Naive thymus-derived CD4-positive, alpha-beta T cell (primary cell): Measurements from ENCODE around the gene ATP11A. TPM values are rescaled to one million over a fixed set of nuclear protein-coding genes. Genes with fewer than 3 reads are reported as not detected.

ENCODE experiments used
- ATAC-seq: fragments of 150-1000 bp; cut with Tn5 transposase; 2 replicates; pipeline ENCODE4 v1.10.0; 2021; ENCODE audit warnings: mild to moderate bottlenecking, moderate library complexity
- CTCF ChIA-PET: fragments of 350-600 bp; sonication (Branson Sonifier 250); formaldehyde crosslinking; loops from one replicate; lab custom pipeline; 2021; ENCODE audit warnings: antibody characterized with exemption; lab: Charles Lee
- POLR2A ChIA-PET: fragments of 350-600 bp; sonication (Branson Sonifier 250); formaldehyde crosslinking; loops from one replicate; lab custom pipeline; 2021; ENCODE audit warnings: antibody characterized with exemption, inconsistent platforms; lab: Charles Lee
- DNase-seq, 9 donors: peaks; one replicate each; pipeline versions ENCODE4 v3.0.0 to v3.0.0-alpha.2; 2020 to 2022; ENCODE audit warnings: mixed read lengths in 1 of 9
- H3K27ac ChIP-seq: one replicate; pipeline ENCODE4 v1.7.0; 2013; ENCODE audit warnings: mild to moderate bottlenecking, low read depth, low read length, moderate library complexity
- H3K27me3 ChIP-seq, 2 donors: one replicate each; pipeline ENCODE4 v1.7.0; 2013; ENCODE audit warnings: low read length in 2 of 2, mild to moderate bottlenecking in 2 of 2, moderate library complexity in 2 of 2; ENCODE audit not compliant: control insufficient read depth in 2 of 2, insufficient read depth in 2 of 2
- H3K36me3 ChIP-seq, 3 experiments: 1 replicate in 2 of 3; 2 replicates in 1 of 3; pipeline ENCODE4 v1.7.0; 2013; ENCODE audit warnings: low read length in 3 of 3, mild to moderate bottlenecking in 3 of 3, moderate library complexity in 1 of 3; ENCODE audit not compliant: insufficient read depth in 3 of 3, control insufficient read depth in 2 of 3
- H3K4me1 ChIP-seq, 2 donors: one replicate each; pipeline ENCODE4 v1.7.0; 2013; ENCODE audit warnings: low read length in 2 of 2, mild to moderate bottlenecking in 2 of 2, moderate library complexity in 1 of 2; ENCODE audit not compliant: control insufficient read depth in 2 of 2, insufficient read depth in 2 of 2
- H3K4me3 ChIP-seq: 2 replicates; pipeline ENCODE4 v1.7.0; 2013; ENCODE audit warnings: mild to moderate bottlenecking, low read length
- H3K9me3 ChIP-seq, 3 experiments: 1 replicate in 2 of 3; 2 replicates in 1 of 3; pipeline ENCODE4 v1.7.0; 2013; ENCODE audit warnings: low read length in 3 of 3; ENCODE audit not compliant: control insufficient read depth in 2 of 3
- H3K27ac Mint-ChIP-seq, 9 donors: one replicate each; pipeline ENCODE4 v1.8.0; 2020 to 2022; ENCODE audit warnings: mixed read lengths in 9 of 9, mild to moderate bottlenecking in 8 of 9, moderate library complexity in 5 of 9, inconsistent platforms in 2 of 9
- H3K27me3 Mint-ChIP-seq, 5 donors: one replicate each; pipeline ENCODE4 v1.8.0; 2021 to 2022; ENCODE audit warnings: mixed read lengths in 5 of 5, mild to moderate bottlenecking in 1 of 5
- H3K36me3 Mint-ChIP-seq, 5 donors: one replicate each; pipeline ENCODE4 v1.8.0; 2020 to 2022; ENCODE audit warnings: mixed read lengths in 5 of 5, mild to moderate bottlenecking in 3 of 5, inconsistent platforms in 1 of 5
- H3K4me1 Mint-ChIP-seq, 7 donors: one replicate each; pipeline ENCODE4 v1.8.0; 2020 to 2022; ENCODE audit warnings: mixed read lengths in 7 of 7, mild to moderate bottlenecking in 3 of 7, inconsistent platforms in 1 of 7
- H3K4me3 Mint-ChIP-seq, 10 donors: one replicate each; pipeline ENCODE4 v1.8.0; 2020 to 2022; ENCODE audit warnings: mild to moderate bottlenecking in 10 of 10, mixed read lengths in 10 of 10, moderate library complexity in 6 of 10, inconsistent platforms in 2 of 10
- H3K9me3 Mint-ChIP-seq, 11 donors: one replicate each; pipeline ENCODE4 v1.8.0; 2020 to 2022; ENCODE audit warnings: mixed read lengths in 11 of 11, mild to moderate bottlenecking in 4 of 11, inconsistent platforms in 1 of 11, moderate library complexity in 1 of 11
- intact Hi-C, 2 donors: fragments of 100-400 bp; cut with micrococcal nuclease; formaldehyde crosslinking; loops; one replicate each; pipeline ENCODE4 v1.15.1; 2023
- polyA plus RNA-seq, 2 donors: library from polyadenylated mRNA; unstranded; fragments of 300-500 nt; fragmentation: Illumina TruSeq; gene quantifications; one replicate each; pipeline ENCODE4 v1.2.3, GENCODE V29; 2021
- total RNA-seq, 6 experiments: library from RNA in 5 of 6; stranded (reverse) in 5 of 6; gene quantifications; 1 replicate in 5 of 6; 2 replicates in 1 of 6; pipeline ENCODE4 v1.2.3 and lab custom pipeline; 2021 to 2026

Gene ATP11A
- total and polyA plus RNA-seq, 7 experiments from 2014 or later = 4.3 to 111 (median 58.5) TPM

- peaks cover 5 to 8% of the 10 kb centered on the region in 2 donors for H3K27me3 ChIP-seq
Measured at GRCh38 chr13:112933649-112934048, 243.8 kb downstream of the ATP11A start.

GRCh38 chr13:112934078-112934477 is 244.2 kb downstream of the ATP11A start:
- peaks cover 5 to 8% of the 10 kb centered on the region in 2 donors for H3K27me3 ChIP-seq
- no peaks in the 10 kb centered on the region for H3K36me3 ChIP-seq
- ChIA-PET CTCF (no interaction called here), POLR2A (no interaction called here)
- no peak for ATAC-seq
- H3K9me3 ChIP-seq = peaks cover 0 to 3% (median 0%) of the 10 kb centered on the region in 3 experiments
- Mint-ChIP-seq H3K27ac (no peak overlapping the region), H3K9me3 (peaks cover 0 to 5% (median 0%) of the 10 kb centered on the region in 11 donors), H3K36me3 (no peaks in the 10 kb centered on the region), H3K27me3 (peaks cover 6 to 45% (median 26%) of the 10 kb centered on the region in 5 donors), H3K4me3 (no peak overlapping the region), H3K4me1 (peaks cover 4 to 19% (median 9%) of the 10 kb centered on the region in 7 donors)
- no peaks in the 10 kb centered on the region for H3K4me1 ChIP-seq
- H3K4me3 ChIP-seq = no peak overlapping the region
- H3K27ac ChIP-seq = no peak overlapping the region
- no peak for DNase-seq
- intact Hi-C loops = no loop called here

More at GRCh38 chr13:112933649-112934048, 243.8 kb downstream of the ATP11A start:
- Histone ChIP-seq H3K9me3 (peaks cover 0 to 3% (median 0%) of the 10 kb centered on the region in 3 experiments), H3K27ac (no peak overlapping the region), H3K36me3 (no peaks in the 10 kb centered on the region), H3K4me3 (no peak overlapping the region), H3K4me1 (no peaks in the 10 kb centered on the region)
- Mint-ChIP-seq H3K36me3 (no peaks in the 10 kb centered on the region), H3K27me3 (peaks cover 6 to 48% (median 28%) of the 10 kb centered on the region in 5 donors), H3K9me3 (peaks cover 0 to 5% (median 0%) of the 10 kb centered on the region in 11 donors), H3K27ac (no peak overlapping the region), H3K4me3 (no peak overlapping the region), H3K4me1 (peaks cover 4 to 19% (median 10%) of the 10 kb centered on the region in 7 donors)
- no peak for DNase-seq
- ATAC-seq = no peak
- intact Hi-C loops = no loop called here
- ChIA-PET POLR2A (no interaction called here), CTCF (no interaction called here)

Other genes starting within 250 kb of the ATP11A start
- 10 to 100 TPM; 40.5 to 56.7 (median 45.0) TPM for gene TUBGCP3, start 101.9 kb upstream of the ATP11A start, total RNA-seq
- 10 to 100 TPM; 15.4 to 22.2 TPM for gene TUBGCP3, start 101.9 kb upstream of the ATP11A start, polyA plus RNA-seq